ENCODE data around the gene MALT1.

DNA sequence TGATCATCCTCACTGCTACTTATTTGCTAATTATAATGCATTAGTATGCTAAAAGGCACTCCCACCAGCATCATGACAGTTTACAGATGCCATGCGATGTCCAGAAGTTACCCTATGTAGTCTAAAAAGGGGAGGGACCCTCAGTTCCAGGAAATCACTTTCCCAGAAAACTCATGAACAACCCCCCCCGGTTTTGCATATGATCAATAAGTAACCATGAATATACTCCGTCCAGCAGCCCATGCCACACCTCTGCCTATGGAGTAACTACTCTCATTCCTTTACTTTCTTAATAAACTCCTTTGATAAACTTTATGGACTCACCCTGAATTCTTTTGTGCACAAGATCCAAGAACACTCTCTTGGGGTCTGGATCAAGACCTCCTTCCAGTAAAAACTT is 86.8 kb downstream of the MALT1 start:
- TF ChIP-seq CTCF (IDR thresholded peaks at IDR 0.05) (no peak), EZH2 (IDR thresholded peaks at IDR 0.05; ENCODE audit: borderline replicate concordance, insufficient read depth, low read depth, low read length, poor library complexity, severe bottlenecking) (no peak)

Data from B cell (primary cell).